ENCODE results near the gene AJUBA.

AJUBA gene

GRCh38 chr14:22926316-22926715 is 56.0 kb downstream of the AJUBA start:
- no peaks in the 10 kb centered on the region for H3K27me3 ChIP-seq (ENCODE audit: low read depth)
- peaks cover 61% of the 10 kb centered on the region for H3K36me3 ChIP-seq (replicated peaks)
- H3K9me3 ChIP-seq = no peaks in the 10 kb centered on the region
- in situ Hi-C loops (cut with MboI; ENCODE audit: low sequenced_read_pairs) = no loop called here
- H3K4me3 ChIP-seq = no peak overlapping the region
- peaks cover 5% of the 10 kb centered on the region for H3K4me1 ChIP-seq
- no peak for DNase-seq (ENCODE audit: low spot score in 2 of 2)

DNA sequence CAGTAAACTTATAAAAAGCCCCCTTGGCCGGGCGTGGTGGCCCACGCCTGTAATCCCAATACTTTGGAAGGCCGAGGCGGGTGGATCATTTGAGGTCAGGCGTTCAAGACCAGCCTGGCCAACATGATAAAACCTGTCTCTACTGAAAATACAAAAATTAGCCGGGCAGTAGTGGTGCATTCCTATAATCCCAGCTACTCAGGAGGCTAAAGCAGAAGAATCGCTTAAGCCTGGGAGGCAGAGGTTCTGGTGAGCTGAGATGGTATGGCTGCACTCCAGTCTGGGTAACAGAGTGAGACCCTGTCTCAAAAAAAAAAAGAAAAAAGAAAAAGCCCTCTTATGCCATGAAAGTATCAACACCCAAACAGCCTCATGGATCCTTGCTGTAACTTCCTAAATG is 56.8 kb downstream of the AJUBA start:
- DNase-seq (ENCODE audit: low spot score in 2 of 2) = no peak
- H3K4me1 ChIP-seq = peaks cover 5% of the 10 kb centered on the region
- H3K4me3 ChIP-seq = no peak overlapping the region
- peaks cover 69% of the 10 kb centered on the region for H3K36me3 ChIP-seq (replicated peaks)
- no peaks in the 10 kb centered on the region for H3K9me3 ChIP-seq
- in situ Hi-C loops (cut with MboI; ENCODE audit: low sequenced_read_pairs) = no loop called here
- H3K27me3 ChIP-seq (ENCODE audit: low read depth) = no peaks in the 10 kb centered on the region

DNA sequence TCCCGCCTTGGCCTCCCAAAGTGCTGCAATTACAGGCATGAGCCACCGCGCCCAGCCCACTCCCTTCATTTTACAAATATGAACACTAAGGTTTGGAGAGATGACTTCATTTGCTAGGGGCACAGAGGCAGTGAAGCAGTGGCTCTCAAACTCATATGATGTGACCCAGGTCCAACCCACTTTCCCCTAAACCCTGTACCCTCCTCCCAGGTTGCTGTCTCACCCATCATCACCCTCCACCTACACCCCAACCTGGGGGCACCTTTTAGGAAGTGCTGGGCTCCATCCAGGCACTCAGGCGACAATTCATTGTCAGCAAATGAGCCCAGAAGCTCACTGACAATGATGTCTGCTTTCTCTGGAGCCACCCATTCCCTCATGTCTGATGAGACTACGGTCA is 58.6 kb downstream of the AJUBA start:
- H3K4me1 ChIP-seq = peaks cover 4% of the 10 kb centered on the region
- H3K36me3 ChIP-seq (replicated peaks) = peaks cover 79% of the 10 kb centered on the region

DNA sequence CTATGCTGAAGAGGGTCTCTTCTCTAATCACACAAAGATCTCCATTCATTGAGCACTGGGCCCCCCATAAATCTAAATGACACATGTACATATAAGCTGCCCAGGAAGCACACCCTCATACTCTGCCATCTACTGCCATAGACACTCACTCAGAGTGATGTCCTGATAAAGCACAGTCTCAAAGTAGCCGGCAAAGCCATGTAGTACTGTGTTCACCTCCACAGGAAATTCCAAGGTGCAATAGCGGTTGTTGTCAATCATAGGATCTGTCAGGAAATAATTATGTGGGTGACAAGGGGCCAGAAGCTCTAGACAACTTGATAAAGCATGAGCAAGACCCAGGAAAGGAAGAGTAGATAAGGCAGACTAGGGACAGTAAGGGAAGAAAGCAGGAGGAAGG is 60.1 kb downstream of the AJUBA start:
- peaks cover 13% of the 10 kb centered on the region for H3K4me1 ChIP-seq
- DNase-seq (ENCODE audit: low spot score in 2 of 2) = no peak
- H3K27me3 ChIP-seq (ENCODE audit: low read depth) = no peaks in the 10 kb centered on the region
- in situ Hi-C loops (cut with MboI; ENCODE audit: low sequenced_read_pairs) = no loop called here
- H3K9me3 ChIP-seq = no peaks in the 10 kb centered on the region
- H3K36me3 ChIP-seq (replicated peaks) = peaks cover 79% of the 10 kb centered on the region
- H3K4me3 ChIP-seq = no peak overlapping the region

More for the DNA sequence above, 58.6 kb downstream of the AJUBA start:
- in situ Hi-C loops (cut with MboI; ENCODE audit: low sequenced_read_pairs) = no loop called here
- H3K27me3 ChIP-seq (ENCODE audit: low read depth) = no peaks in the 10 kb centered on the region
- no peaks in the 10 kb centered on the region for H3K9me3 ChIP-seq
- H3K4me3 ChIP-seq = no peak overlapping the region
- DNase-seq (ENCODE audit: low spot score in 2 of 2) = no peak
